OCI-LY3 (cell line): ENCODE results near the gene TPM4.
"Not testable (repeated sequence)": the region's sequence is repeated elsewhere in the genome, so short reads cannot be mapped to it uniquely, and the experiment has no call there.

Experiments used
- H2AFZ ChIP-seq: fragments of 200-600, 300-600 bp; shearing (Covaris generic); 2 replicates; pipeline ENCODE4 v1.6.0; 2014; ENCODE audit warnings: antibody characterized with exemption, low read depth, low read length
- H3K27ac ChIP-seq: fragments of 200-600, 300-600 bp; sonication (generic); 2 replicates; pipeline ENCODE4 v1.5.1; 2014; ENCODE audit warnings: mild to moderate bottlenecking, low read length, moderate library complexity, mixed read lengths
- H3K27me3 ChIP-seq: fragments of 200-600, 300-600 bp; sonication (generic); 2 replicates; pipeline ENCODE4 v1.6.1; 2014; ENCODE audit warnings: low read depth, low read length, mixed read lengths
- H3K36me3 ChIP-seq: fragments of 200-600, 300-600 bp; sonication (generic); replicated peaks from 2 replicates; pipeline ENCODE3; 2014; ENCODE audit warnings: low read depth, low read length, mixed read lengths
- H3K4me1 ChIP-seq: fragments of 300-600, 200-600 bp; sonication (generic); 2 replicates; pipeline ENCODE4 v1.6.1; 2014; ENCODE audit warnings: low read length, mixed read lengths
- H3K4me2 ChIP-seq: fragments of 200-600, 300-600 bp; sonication (generic); 2 replicates; pipeline ENCODE4 v1.6.1; 2014; ENCODE audit warnings: low read length, mixed read lengths
- H3K4me3 ChIP-seq: fragments of 300-600, 200-600 bp; sonication (generic); 2 replicates; pipeline ENCODE4 v1.5.1; 2014; ENCODE audit warnings: antibody characterized with exemption, mild to moderate bottlenecking, low read length, moderate library complexity
- H3K79me2 ChIP-seq: fragments of 300-600, 200-600 bp; shearing (Covaris generic); 2 replicates; pipeline ENCODE4 v1.6.1; 2014; ENCODE audit warnings: mild to moderate bottlenecking, low read length, mixed read lengths
- H3K9ac ChIP-seq: fragments of 300-600, 200-600 bp; shearing (Covaris generic); 2 replicates; pipeline ENCODE4 v1.6.0; 2014; ENCODE audit warnings: mild to moderate bottlenecking, low read length, moderate library complexity
- H3K9me3 ChIP-seq: fragments of 200-600, 300-600 bp; shearing (Covaris generic); 2 replicates; pipeline ENCODE4 v1.6.1; 2014; ENCODE audit warnings: low read length, mixed read lengths; ENCODE audit not compliant: insufficient read depth
- H4K20me1 ChIP-seq: fragments of 200-600, 300-600 bp; sonication (generic); 2 replicates; pipeline ENCODE4 v1.6.1; 2016; ENCODE audit warnings: low read length, mixed read lengths; ENCODE audit not compliant: insufficient read depth
- CTCF ChIP-seq: fragments of 200-600, 300-600 bp; sonication (generic); IDR thresholded peaks from 2 replicates; pipeline ENCODE4 v1.5.1; 2014; ENCODE audit warnings: antibody characterized with exemption, low read length, low read depth
- EZH2phosphoT487 ChIP-seq: fragments of 200-600 bp; shearing (Covaris generic); IDR thresholded peaks from 2 replicates; pipeline ENCODE4 v1.6.1; 2018; ENCODE audit warnings: antibody characterized with exemption, mixed run types, low read depth

Gene TPM4

GRCh38 chr19:16084067-16084685, 7.9 kb downstream of the TPM4 start:
- no peak overlapping the region for H2AFZ ChIP-seq
- H3K4me3 ChIP-seq = no peak overlapping the region
- H3K4me1 ChIP-seq = peaks cover 21% of the 10 kb centered on the region
- TF ChIP-seq EZH2phosphoT487 (no peak), CTCF (no peak)
- peaks cover 99% of the 10 kb centered on the region for H3K79me2 ChIP-seq
- H3K27me3 ChIP-seq = no peaks in the 10 kb centered on the region
- no peak overlapping the region for H3K27ac ChIP-seq
- H3K9ac ChIP-seq = no peak overlapping the region
- peaks cover 86% of the 10 kb centered on the region for H3K36me3 ChIP-seq
- H4K20me1 ChIP-seq = peaks cover 90% of the 10 kb centered on the region
- H3K4me2 ChIP-seq = no peak overlapping the region
- no peaks in the 10 kb centered on the region for H3K9me3 ChIP-seq

- no peak for TF ChIP-seq EZH2phosphoT487
- no peak for TF ChIP-seq CTCF
- Histone ChIP-seq H3K79me2 (peaks cover 99% of the 10 kb centered on the region), H3K9me3 (no peaks in the 10 kb centered on the region), H3K27me3 (no peaks in the 10 kb centered on the region), H4K20me1 (peaks cover 85% of the 10 kb centered on the region), H3K9ac (no peak overlapping the region), H3K36me3 (peaks cover 87% of the 10 kb centered on the region), H3K27ac (no peak overlapping the region), H3K4me2 (no peak overlapping the region), H2AFZ (no peak overlapping the region), H3K4me3 (no peak overlapping the region), H3K4me1 (peaks cover 11% of the 10 kb centered on the region)
Measured at GRCh38 chr19:16085115-16085514, 8.8 kb downstream of the TPM4 start.

GRCh38 chr19:16087404-16087803, 11.1 kb downstream of the TPM4 start:
- not testable (repeated sequence) for H3K4me3 ChIP-seq, H3K4me1 ChIP-seq, H3K4me2 ChIP-seq, H3K9ac ChIP-seq, H3K9me3 ChIP-seq, H3K27ac ChIP-seq, H2AFZ ChIP-seq, H3K27me3 ChIP-seq
- peaks cover 90% of the 10 kb centered on the region for H3K36me3 ChIP-seq
- peaks cover 78% of the 10 kb centered on the region for H4K20me1 ChIP-seq
- H3K79me2 ChIP-seq = peaks cover 97% of the 10 kb centered on the region

GRCh38 chr19:16087940-16088339, 11.6 kb downstream of the TPM4 start:
- Histone ChIP-seq H4K20me1 (peaks cover 73% of the 10 kb centered on the region), H2AFZ (no peak overlapping the region), H3K4me3 (no peak overlapping the region), H3K27me3 (no peaks in the 10 kb centered on the region), H3K9me3 (no peaks in the 10 kb centered on the region), H3K36me3 (peaks cover 89% of the 10 kb centered on the region), H3K4me1 (no peaks in the 10 kb centered on the region), H3K9ac (no peak overlapping the region), H3K79me2 (peaks cover 91% of the 10 kb centered on the region), H3K4me2 (no peak overlapping the region), H3K27ac (no peak overlapping the region)
- TF ChIP-seq CTCF = no peak
- no peak for TF ChIP-seq EZH2phosphoT487
